Left ventricle myocardium inferior (tissue), 1 donor: ENCODE results near the gene TSKU. TPM values are rescaled to one million over a fixed set of nuclear protein-coding genes. Genes with fewer than 3 reads are reported as not detected.

Experiments
- DNase-seq: peaks from one replicate; pipeline ENCODE4 v3.0.0-alpha.2; 2020
- H3K27ac ChIP-seq: fragments of 200-600 bp; replicated peaks from 2 replicates; pipeline ENCODE4 v1.8.0; 2021
- H3K27me3 ChIP-seq: fragments of 200-600 bp; 2 replicates; pipeline ENCODE4 v1.8.0; 2021; ENCODE audit warnings: low read depth
- H3K36me3 ChIP-seq: fragments of 200-600 bp; 2 replicates; pipeline ENCODE4 v1.8.0; 2021
- H3K4me1 ChIP-seq: fragments of 200-600 bp; 2 replicates; pipeline ENCODE4 v1.8.0; 2021
- H3K4me3 ChIP-seq: fragments of 200-600 bp; 2 replicates; pipeline ENCODE4 v1.8.0; 2021; ENCODE audit warnings: mild to moderate bottlenecking, moderate library complexity
- H3K9me3 ChIP-seq: fragments of 200-600 bp; replicated peaks from 2 replicates; pipeline ENCODE4 v1.8.0; 2021
- CTCF ChIP-seq: fragments of 200-600 bp; IDR thresholded peaks from 2 replicates; pipeline ENCODE4 v1.8.0; 2021; ENCODE audit warnings: antibody characterized with exemption, mild to moderate bottlenecking, borderline replicate concordance
- intact Hi-C: fragments of 100-400 bp; cut with micrococcal nuclease; formaldehyde crosslinking; loops from one replicate; pipeline ENCODE4 v1.11.0; 2022
- total RNA-seq: library from RNA; stranded (reverse); fragmentation: NEBNext Ultra II Directional; extraction: Animal tissue kit (Norgen Biotek cat#: 25700); gene quantifications from one replicate; pipeline ENCODE4 v1.2.1, GENCODE V29; 2021
- donor health status: DM: no; HTN: yes; CAD: no; lungs with severe emphysema.

TSKU gene
- total RNA-seq, 1 donor from 2014 or later: 12.1 TPM

- peaks cover 43% of the 10 kb centered on the region for H3K4me1 ChIP-seq
- no peaks in the 10 kb centered on the region for H3K27me3 ChIP-seq
- intact Hi-C loops: no loop called here
- peak overlapping the region; percentile 72 for H3K27ac ChIP-seq
- no peak overlapping the region for H3K4me3 ChIP-seq
- no peaks in the 10 kb centered on the region for H3K9me3 ChIP-seq
- peak; percentile 33 for DNase-seq
- no peaks in the 10 kb centered on the region for H3K36me3 ChIP-seq
- no peak for TF ChIP-seq CTCF
Measured at GRCh38 chr11:76835928-76836612, 52.9 kb downstream of the TSKU start.

GRCh38 chr11:76836613-76837291, 53.6 kb downstream of the TSKU start:
- intact Hi-C loops: no loop called here
- TF ChIP-seq CTCF: no peak
- no peak overlapping the region for H3K4me3 ChIP-seq
- H3K27me3 ChIP-seq: no peaks in the 10 kb centered on the region
- H3K4me1 ChIP-seq: peaks cover 43% of the 10 kb centered on the region
- no peaks in the 10 kb centered on the region for H3K9me3 ChIP-seq
- H3K36me3 ChIP-seq: no peaks in the 10 kb centered on the region
- H3K27ac ChIP-seq: peak overlapping the region; percentile 72
- no peak for DNase-seq

GRCh38 chr11:76837696-76838677, 54.8 kb downstream of the TSKU start:
- DNase-seq: peak; percentile 15
- intact Hi-C loops: no loop called here

GRCh38 chr11:76838678-76839068, 55.5 kb downstream of the TSKU start:
- intact Hi-C loops: no loop called here
- Histone ChIP-seq H3K4me1 (peaks cover 43% of the 10 kb centered on the region), H3K4me3 (no peak overlapping the region), H3K27ac (peak overlapping the region; percentile 72), H3K36me3 (no peaks in the 10 kb centered on the region), H3K27me3 (no peaks in the 10 kb centered on the region), H3K9me3 (no peaks in the 10 kb centered on the region)
- peak; percentile 54 for TF ChIP-seq CTCF
- DNase-seq: no peak

More at GRCh38 chr11:76837696-76838677, 54.8 kb downstream of the TSKU start:
- peaks cover 43% of the 10 kb centered on the region for H3K4me1 ChIP-seq
- no peak overlapping the region for H3K4me3 ChIP-seq
- H3K36me3 ChIP-seq: no peaks in the 10 kb centered on the region
- H3K9me3 ChIP-seq: no peaks in the 10 kb centered on the region
- H3K27me3 ChIP-seq: no peaks in the 10 kb centered on the region
- peak overlapping the region; percentile 72 for H3K27ac ChIP-seq
- TF ChIP-seq CTCF: no peak

GRCh38 chr11:76839311-76839710, 56.2 kb downstream of the TSKU start:
- Histone ChIP-seq H3K27me3 (no peaks in the 10 kb centered on the region), H3K36me3 (no peaks in the 10 kb centered on the region), H3K9me3 (no peaks in the 10 kb centered on the region), H3K4me3 (no peak overlapping the region), H3K4me1 (peaks cover 43% of the 10 kb centered on the region), H3K27ac (no peak overlapping the region)
- no peak for DNase-seq
- TF ChIP-seq CTCF: no peak
- intact Hi-C loops: no loop called here
